ENCODE results near the gene PGLYRP3.

DNA sequence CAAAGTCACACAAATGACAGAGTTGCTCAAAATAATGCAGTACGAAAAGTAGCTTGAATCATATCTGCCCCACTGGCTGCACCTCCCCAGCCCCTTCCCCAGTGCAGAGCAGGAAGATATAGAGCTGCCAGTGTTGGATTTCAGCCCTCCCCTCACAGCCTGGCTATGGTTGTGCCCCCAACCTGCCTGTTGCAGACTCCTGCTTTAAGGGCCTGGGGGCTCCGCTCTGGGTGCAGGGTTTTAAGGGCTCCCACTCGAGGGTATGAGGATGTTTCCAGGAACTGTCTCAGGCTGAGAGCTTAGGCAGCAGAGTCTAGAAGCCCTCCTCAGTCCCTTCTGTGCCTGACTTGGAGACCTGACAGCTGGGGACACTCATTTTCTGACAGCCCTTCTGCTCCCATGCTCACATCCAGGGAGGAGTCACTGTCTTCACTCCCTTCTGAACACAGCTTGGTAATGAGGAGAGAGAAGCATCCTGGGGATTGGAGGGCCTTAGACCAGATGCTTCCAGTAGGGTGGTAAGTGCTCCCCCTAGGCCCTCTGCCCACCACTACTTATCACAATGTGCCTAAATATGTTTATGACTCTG, 49.5 kb upstream of the PGLYRP3 start:
- TF ChIP-seq, protein P1, sequence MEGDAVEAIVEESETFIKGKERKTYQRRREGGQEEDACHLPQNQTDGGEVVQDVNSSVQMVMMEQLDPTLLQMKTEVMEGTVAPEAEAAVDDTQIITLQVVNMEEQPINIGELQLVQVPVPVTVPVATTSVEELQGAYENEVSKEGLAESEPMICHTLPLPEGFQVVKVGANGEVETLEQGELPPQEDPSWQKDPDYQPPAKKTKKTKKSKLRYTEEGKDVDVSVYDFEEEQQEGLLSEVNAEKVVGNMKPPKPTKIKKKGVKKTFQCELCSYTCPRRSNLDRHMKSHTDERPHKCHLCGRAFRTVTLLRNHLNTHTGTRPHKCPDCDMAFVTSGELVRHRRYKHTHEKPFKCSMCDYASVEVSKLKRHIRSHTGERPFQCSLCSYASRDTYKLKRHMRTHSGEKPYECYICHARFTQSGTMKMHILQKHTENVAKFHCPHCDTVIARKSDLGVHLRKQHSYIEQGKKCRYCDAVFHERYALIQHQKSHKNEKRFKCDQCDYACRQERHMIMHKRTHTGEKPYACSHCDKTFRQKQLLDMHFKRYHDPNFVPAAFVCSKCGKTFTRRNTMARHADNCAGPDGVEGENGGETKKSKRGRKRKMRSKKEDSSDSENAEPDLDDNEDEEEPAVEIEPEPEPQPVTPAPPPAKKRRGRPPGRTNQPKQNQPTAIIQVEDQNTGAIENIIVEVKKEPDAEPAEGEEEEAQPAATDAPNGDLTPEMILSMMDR (IDR thresholded peaks at IDR 0.05): no peak
- TF ChIP-seq EP300 (IDR thresholded peaks at IDR 0.05): no peak

All from tibial nerve (tissue), 4 donors.